Peyer's patch (tissue), 4 donors: Measurements from ENCODE around the gene LCE5A. TPM values are rescaled to one million over a fixed set of nuclear protein-coding genes. Genes with fewer than 3 reads are reported as not detected.

Experiments
- total RNA-seq, 4 donors: library from RNA; depleted of rRNA; stranded (reverse); fragments of >200 nt; gene quantifications; one replicate each; pipeline ENCODE4 v1.1.0, GENCODE V29; 2016

LCE5A gene
- total RNA-seq, 4 donors from 2014 or later, result not detected

Other genes starting within 250 kb of the LCE5A start
- under 1 TPM; under 0.01 to 0.83 (median 0.23) TPM for gene FLG, start 185.6 kb upstream of the LCE5A start, total RNA-seq
- 1 to 10 TPM in 1 of 4 donors, under 1 TPM in 3; 0.13 to 1.7 (median 0.23) TPM for gene FLG2, start 150.8 kb upstream of the LCE5A start, total RNA-seq
- under 1 TPM in 1 of 4 donors, not detected in 3; 0.67 TPM for gene CRNN, start 96.5 kb upstream of the LCE5A start, total RNA-seq
- not detected for gene CRCT1, start 3.7 kb downstream of the LCE5A start, total RNA-seq
- not detected for gene LCE3E, start 56.0 kb downstream of the LCE5A start, total RNA-seq
- not detected for gene LCE3D, start 69.7 kb downstream of the LCE5A start, total RNA-seq
- not detected for gene LCE3C, start 89.4 kb downstream of the LCE5A start, total RNA-seq
- not detected for gene LCE3B, start 103.0 kb downstream of the LCE5A start, total RNA-seq
- not detected for gene LCE3A, start 112.3 kb downstream of the LCE5A start, total RNA-seq
- not detected for gene LCE2D, start 152.6 kb downstream of the LCE5A start, total RNA-seq
- not detected for gene LCE2C, start 164.5 kb downstream of the LCE5A start, total RNA-seq
- gene LCE2B, start 175.3 kb downstream of the LCE5A start, total RNA-seq, result not detected
- gene LCE2A, start 187.5 kb downstream of the LCE5A start, total RNA-seq, result not detected
- not detected for gene LCE4A, start 197.4 kb downstream of the LCE5A start, total RNA-seq
- not detected for gene KPRP, start 247.2 kb downstream of the LCE5A start, total RNA-seq